Erythroblast (primary cell): ENCODE measurements around the gene HTRA2.

ENCODE experiments used
- GATA1 ChIP-seq: IDR thresholded peaks from 2 replicates; pipeline ENCODE4 v1.6.1; 2011; ENCODE audit warnings: low read depth, mild to moderate bottlenecking, control low read depth, low read length, moderate library complexity
- POLR2A ChIP-seq: IDR thresholded peaks from 2 replicates; pipeline ENCODE4 v1.6.1; 2011; ENCODE audit warnings: mild to moderate bottlenecking, low read length

DNA sequence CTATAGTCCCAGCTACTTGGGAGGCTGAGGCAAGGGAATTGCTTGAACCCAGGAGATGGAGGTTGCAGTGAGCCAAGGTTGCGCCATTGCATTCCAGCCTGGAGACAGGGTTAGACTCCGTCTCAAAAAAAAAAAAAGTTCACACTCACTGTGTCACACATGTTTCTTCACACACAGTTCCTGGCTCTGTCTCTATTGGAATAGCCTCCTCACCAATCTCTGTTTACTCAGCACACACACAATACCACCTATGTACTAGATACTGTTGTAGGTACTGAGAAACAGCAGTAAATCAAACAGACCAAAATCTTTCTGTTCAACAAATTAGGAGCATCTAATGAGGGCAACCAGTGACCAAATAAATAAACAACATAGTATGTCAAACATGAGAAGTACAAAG lies 43.6 kb upstream of the HTRA2 start:
- TF ChIP-seq POLR2A (no peak), GATA1 (no peak)
